Astrocyte of the spinal cord (primary cell): ENCODE results near the gene DHX15.

Source experiments
- DNase-seq: peaks from one replicate; pipeline ENCODE4 v3.0.0; 2011; ENCODE audit warnings: low read depth, low spot score
- H3K4me3 ChIP-seq: 2 replicates; pipeline ENCODE4 v1.5.1; 2011; ENCODE audit warnings: low read depth, mild to moderate bottlenecking, low read length, moderate library complexity
- in situ Hi-C: cut with HindIII; loops from 2 replicates; pipeline ENCODE4 v1.10.0; 2017; ENCODE audit warnings: low sequenced_read_pairs
- TF ChIP-seq, protein P1 (sequence below): IDR thresholded peaks from 2 replicates; pipeline ENCODE4 v1.5.1; 2012; ENCODE audit warnings: low read depth, mild to moderate bottlenecking, low read length, inconsistent platforms

The DHX15 gene

DNA sequence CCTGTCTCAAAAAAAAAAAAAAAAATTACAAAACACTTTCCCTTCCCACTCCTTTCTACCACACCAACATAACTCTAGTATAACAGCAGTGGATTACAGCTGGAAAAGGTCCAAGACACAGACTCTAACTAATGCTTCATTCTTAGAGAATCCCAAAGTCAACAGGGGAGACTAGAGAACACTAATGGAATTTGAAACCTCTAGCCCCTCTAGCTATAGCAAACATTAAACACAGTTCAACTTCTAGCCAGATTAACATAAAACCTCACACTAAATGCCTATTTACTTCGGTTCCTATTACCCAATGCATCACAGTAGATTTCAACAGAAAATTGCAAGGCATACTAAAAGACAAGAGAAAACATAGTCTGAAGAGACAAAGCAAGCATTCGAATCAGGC, 10.5 kb upstream of the DHX15 start:
- H3K4me3 ChIP-seq, result no peak overlapping the region
- in situ Hi-C loops, result no loop called here
- TF ChIP-seq, protein P1, sequence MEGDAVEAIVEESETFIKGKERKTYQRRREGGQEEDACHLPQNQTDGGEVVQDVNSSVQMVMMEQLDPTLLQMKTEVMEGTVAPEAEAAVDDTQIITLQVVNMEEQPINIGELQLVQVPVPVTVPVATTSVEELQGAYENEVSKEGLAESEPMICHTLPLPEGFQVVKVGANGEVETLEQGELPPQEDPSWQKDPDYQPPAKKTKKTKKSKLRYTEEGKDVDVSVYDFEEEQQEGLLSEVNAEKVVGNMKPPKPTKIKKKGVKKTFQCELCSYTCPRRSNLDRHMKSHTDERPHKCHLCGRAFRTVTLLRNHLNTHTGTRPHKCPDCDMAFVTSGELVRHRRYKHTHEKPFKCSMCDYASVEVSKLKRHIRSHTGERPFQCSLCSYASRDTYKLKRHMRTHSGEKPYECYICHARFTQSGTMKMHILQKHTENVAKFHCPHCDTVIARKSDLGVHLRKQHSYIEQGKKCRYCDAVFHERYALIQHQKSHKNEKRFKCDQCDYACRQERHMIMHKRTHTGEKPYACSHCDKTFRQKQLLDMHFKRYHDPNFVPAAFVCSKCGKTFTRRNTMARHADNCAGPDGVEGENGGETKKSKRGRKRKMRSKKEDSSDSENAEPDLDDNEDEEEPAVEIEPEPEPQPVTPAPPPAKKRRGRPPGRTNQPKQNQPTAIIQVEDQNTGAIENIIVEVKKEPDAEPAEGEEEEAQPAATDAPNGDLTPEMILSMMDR, result no peak
- peak; percentile 78 for DNase-seq

- in situ Hi-C loops, result no loop called here
- H3K4me3 ChIP-seq, result no peak overlapping the region
- TF ChIP-seq, protein P1, result no peak
Measured at GRCh38 chr4:24589448-24589847, 5.1 kb upstream of the DHX15 start.

DNA sequence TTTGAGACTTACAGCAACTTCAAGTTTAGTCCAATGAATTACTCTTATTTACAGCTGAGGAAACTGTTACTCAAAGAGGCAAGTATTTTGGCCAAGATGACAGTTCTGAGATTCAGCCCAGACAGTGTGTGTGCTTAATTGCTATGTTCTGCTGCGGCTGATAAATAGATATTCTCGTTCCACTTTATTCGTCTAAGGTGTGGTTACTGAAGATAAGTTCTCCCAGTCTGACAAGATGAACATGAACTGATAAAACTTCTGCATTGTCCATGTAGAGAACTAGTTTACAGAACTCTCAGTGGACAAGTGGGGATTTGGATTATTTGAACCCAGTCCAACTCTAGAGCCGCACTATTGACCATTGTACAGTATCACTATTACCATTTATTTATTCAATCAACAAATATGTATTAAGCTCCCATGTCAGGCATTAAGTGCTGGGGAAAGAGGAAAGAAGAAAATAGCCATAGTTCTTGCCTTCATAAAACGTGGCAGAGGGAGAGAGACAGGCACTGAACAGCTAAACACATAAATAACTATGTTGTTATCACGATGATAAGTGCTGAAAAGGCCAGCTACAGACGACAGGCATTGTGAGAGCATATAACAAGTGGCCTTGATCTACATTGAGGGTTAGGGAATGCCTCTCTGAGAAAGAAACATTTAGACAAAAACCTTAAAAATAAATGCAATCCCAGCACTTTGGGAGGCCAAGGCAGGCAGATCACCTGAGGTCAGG, 4.0 kb upstream of the DHX15 start:
- DNase-seq, result no peak
- in situ Hi-C loops, result no loop called here
- TF ChIP-seq, protein P1, result no peak
- H3K4me3 ChIP-seq, result no peak overlapping the region

More at GRCh38 chr4:24589448-24589847, 5.1 kb upstream of the DHX15 start:
- DNase-seq, result no peak

- TF ChIP-seq, protein P1, result no peak
- peak overlapping the region; percentile 97 for H3K4me3 ChIP-seq
- in situ Hi-C loops, result no loop called here
- peak; percentile 49 for DNase-seq
Measured at GRCh38 chr4:24583451-24584210, 723 bp downstream of the DHX15 start.

DNA sequence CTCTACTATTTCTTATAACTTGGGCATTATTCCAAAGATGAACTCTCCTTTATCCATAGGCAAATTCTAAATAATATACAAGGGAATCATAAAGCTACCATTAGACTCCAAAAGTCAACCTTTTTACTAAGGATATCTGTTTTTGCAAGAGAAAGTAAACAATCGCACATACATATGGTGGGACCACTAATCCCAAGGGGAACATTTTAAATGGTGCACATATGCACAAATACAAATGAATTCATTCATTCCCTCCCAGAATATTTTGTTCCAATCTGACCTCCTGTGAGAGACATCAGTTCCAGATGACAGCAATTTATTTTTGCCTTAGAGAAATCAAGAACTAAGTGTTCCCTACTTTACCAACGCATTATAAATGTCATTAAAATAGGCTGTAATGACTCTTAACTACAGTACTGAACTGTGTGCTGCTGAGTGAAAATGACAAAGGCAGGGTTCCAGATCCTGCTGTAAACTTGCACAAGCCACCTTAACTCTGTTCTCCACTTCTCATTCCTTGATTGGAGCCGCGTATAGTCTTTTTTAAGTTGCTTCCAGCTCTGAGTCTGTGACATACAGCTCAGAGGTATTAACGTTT, 2.0 kb downstream of the DHX15 start:
- DNase-seq, result no peak
- H3K4me3 ChIP-seq, result peak overlapping the region; percentile 97
- in situ Hi-C loops, result no loop called here
- TF ChIP-seq, protein P1, result no peak

- DNase-seq, result no peak
- TF ChIP-seq, protein P1, result no peak
- H3K4me3 ChIP-seq, result no peak overlapping the region
- in situ Hi-C loops, result no loop called here
Measured at GRCh38 chr4:24578364-24578763, 6.0 kb downstream of the DHX15 start.
